Limb (tissue), 2 donors: ENCODE data around the gene KCNK18.
"Not testable (repeated sequence)": the region's sequence is repeated elsewhere in the genome, so short reads cannot be mapped to it uniquely, and the experiment has no call there.

Source experiments
- DNase-seq, 2 donors: peaks; one replicate each; pipeline ENCODE4 v3.0.0-alpha.2; 2016; ENCODE audit errors: extremely low spot score in 2 of 2

The KCNK18 gene

GRCh38 chr10:117221156-117221711, 23.9 kb downstream of the KCNK18 start:
- DNase-seq: no peak

GRCh38 chr10:117222552-117222951, 25.3 kb downstream of the KCNK18 start:
- DNase-seq: no peak

DNA sequence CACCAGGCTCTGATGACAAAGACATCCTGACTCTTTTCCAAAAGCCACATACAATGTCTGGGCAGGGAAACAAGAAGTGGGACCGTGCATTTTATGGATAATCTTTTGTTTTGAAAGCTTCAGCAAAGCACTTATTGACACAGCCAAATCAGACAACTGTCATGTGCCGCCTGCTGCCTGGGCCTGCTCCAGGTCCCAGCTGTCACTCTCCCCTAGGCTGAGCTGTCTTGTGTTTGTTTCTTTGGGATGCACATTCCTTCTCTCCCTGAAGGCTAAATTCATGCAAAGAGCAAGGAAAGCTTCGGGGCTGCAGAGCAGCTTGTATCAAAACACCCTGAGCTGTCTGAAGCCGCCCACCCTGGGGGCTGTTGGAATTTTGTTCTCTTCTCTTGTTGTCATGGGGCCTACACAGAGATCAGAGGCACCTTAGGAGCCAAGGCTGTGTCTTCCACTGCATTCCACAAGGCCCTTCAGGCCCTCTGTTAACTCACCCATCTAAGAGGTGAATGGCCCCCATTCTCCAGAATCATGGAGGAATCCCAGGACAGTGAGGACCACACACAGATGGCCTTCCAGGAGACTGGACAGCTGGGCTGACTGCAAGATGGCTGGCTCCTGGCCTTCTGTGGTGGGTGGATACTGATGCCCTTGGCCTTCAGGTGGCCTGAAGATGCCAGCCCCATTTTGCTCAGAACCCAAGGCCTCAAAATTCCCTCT, 25.8 kb downstream of the KCNK18 start:
- no peak for DNase-seq

DNA sequence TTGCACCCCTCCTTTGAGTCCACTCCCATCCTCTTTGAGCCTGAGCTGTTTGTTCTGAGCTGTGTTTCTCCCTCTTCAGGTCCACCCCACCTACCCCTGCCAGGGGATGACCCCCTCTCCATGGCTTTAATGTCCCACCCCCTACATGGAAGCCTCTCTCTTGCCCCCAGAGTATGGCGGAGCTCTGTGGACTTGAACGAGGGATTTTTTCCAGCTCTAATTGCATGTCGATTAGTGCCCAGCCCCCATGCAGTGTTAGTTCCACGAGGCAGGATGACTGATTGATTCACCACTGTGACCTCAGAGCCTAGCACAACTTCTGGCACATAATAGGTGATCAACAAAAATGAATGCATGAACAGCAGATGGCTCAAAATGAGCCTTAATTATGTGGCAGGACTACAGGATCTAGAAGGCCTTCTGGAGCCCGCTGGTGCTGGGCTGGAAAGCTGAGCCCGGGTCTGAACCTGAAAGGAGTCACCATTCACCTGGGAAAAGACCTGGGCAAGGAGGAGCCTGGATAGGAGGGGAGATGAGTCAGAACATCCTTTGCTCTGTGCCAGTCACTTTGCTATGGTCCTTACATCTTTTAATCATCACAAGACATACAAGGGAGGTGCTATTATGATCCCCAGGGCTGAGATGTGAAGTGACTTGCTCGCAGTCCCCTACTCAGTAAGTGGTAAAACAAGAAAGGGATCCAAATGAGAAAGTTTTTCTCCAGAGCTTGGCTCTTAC, 26.6 kb downstream of the KCNK18 start:
- no peak for DNase-seq

DNA sequence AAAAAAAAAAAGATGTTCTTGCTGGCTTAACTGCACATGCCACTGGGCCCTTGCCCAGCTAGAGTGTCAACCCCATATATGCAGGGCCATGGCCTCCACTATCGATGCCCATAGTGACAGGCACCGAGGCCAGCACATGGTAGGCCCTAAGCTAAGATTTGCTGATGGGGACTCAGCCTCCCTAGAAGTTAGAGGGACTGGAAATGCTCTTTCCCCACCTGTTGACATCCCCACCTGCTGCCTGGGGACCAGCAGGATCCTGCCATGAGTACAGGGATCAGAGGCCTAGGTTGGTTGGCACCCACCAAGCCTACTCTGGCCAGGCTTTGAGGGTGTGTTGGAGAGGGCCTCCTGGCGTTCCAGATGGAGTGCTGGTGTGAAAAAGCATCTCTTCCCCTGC, 27.6 kb downstream of the KCNK18 start:
- no peak for DNase-seq

DNA sequence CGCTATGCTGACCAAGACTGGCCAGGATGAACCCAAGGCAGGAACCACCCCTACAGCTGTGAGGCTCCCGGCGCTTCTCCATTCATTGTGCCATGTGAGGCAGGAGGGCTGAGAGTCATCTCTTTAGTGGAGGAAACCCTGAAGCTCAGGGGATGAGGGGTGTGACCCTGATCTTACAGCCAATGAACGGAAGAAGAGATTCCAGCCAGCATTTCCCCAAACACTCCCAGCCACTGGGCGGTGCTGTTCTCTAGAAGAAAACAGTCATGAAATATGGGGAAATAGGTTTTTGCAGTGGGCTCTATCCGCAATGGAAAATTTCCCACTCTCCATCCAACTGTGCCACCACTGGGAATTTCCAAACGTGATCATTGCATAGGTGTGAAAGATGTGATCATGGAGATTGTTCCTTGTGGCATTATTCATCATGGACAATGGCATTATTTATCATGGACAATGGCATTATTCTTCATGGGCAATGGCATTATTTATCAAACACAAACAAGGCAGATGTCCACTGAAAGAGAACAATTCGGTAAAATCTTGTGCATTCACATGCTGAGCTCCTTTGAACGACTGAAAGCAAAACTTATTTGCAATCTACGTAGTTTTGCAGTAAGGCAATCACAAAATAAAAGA, 29.6 kb downstream of the KCNK18 start:
- DNase-seq: no peak

DNA sequence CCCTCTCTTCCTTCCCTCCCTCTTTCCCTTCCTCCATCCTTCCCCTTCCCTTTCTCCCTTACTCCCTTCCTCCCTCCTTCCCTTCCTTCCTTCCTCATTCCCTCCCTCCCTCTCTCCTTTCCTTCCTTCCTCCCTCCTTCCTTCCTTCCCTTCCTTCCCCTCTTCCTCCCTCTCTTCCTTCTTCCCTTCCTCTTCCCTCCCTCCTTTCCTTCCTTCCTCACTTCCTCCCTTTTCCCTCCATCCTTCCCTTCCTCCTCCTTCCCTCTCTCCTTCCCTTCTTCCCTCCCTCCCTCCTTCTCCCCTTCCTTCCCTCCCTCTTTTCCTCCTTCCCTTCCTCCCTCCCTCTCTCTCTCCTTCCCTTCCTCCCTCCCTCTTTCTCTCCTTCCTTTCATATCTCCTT, 30.9 kb downstream of the KCNK18 start:
- DNase-seq: no peak

- DNase-seq: not testable (repeated sequence)
Measured at GRCh38 chr10:117230107-117230506, 32.8 kb downstream of the KCNK18 start.

DNA sequence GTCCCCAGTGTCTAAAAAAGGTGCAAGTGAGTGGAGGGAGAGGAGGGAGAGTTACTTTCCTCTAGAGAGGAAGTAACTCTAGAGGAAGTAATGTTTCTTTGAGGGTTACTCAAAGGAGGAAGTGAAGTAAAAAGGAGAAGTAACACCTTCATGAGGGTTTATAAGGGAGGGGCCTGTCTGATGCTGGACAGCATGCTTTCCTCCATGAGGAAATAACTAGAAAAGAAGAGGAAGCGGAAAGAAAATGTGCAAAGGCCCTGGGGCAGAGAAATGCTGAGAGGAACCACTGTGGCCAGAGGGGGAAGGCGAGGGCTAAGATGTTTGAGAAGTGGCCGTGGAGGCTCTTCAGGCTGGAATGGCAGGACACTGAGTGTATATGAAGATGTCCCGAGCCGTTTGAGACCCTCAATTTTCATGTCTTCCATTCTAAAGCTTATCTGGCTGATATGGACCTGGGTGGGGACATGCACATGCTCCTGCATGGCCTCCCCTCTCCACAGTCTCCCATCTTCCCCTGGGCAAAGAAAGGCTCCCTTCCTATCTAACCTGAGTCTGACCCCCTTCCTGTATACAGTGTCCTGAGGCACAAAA, 40.2 kb downstream of the KCNK18 start:
- DNase-seq: no peak

DNA sequence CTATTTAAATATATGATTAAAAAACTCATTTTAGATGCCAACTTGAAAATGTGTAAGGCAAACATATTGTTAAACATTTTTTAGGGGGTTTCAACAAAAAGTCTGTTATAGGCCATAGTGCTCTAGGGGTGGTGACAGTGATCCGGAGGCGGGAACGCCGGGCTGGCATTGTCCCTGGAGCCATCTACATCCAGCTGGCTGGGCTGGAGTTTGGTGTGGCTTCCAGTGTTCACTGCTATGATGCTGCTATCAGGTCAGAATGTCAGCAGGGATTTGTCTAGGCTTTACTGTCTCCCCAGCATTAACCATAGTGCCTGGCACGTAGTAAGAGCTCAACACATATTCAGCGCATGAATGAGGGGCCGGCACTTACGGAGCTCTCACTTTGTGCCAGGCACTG, 41.8 kb downstream of the KCNK18 start:
- DNase-seq: no peak

DNA sequence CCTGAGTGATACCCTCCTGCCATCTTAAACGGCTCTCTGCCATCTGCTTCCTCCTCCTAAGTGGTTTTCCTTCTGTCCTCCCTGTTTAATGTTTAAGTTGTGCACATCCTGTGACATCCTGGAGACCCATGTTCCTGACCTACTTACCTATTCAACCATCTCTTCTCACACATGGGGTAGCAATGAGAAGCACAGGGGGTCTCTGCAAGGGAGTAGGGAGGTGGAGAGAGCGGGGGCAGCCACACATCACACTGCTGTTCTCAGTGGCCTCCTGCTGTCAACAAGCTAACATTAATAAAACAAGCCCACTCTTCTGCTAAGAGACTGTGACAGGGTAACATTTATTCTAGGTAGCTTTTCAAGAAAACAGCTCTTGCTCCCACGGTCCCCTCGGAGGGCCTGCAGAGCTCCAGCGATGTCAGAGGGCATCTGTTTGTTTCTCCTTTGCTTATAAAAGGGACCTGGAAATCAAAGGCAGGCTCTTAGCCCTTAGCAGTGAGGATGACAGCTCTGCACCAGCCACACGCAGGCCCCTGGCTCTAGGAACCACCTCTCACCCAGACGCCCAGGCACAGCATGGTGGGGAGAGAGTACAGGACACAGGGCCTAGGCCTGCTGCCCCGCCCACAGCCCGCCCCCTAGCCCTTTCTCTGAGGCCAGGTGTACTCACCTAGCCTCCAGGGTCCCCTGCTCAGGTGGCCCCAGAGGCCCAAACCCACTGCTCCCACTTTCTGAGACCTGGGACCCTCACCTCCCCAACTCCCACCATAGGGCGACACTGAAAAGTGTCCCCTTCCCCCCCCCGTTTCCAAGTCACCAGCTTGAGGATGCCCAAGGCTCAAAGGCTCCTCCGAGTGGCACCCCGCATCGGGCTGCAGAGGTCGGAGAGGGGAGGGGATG, 42.7 kb downstream of the KCNK18 start:
- no peak for DNase-seq

- peak in 1 of 2 donors; percentile 39 for DNase-seq
Measured at GRCh38 chr10:117240621-117241529, 43.6 kb downstream of the KCNK18 start, which contains the start of gene SLC18A2. Gene SLC18A2, plus strand, starts transcription at chr10:117241114. Its CDS starts 580 bp downstream, at chr10:117241694.

GRCh38 chr10:117241541-117242462, 44.5 kb downstream of the KCNK18 start:
- DNase-seq: peak in 1 of 2 donors; percentile 53

GRCh38 chr10:117242463-117242832, 45.2 kb downstream of the KCNK18 start:
- DNase-seq: no peak

DNA sequence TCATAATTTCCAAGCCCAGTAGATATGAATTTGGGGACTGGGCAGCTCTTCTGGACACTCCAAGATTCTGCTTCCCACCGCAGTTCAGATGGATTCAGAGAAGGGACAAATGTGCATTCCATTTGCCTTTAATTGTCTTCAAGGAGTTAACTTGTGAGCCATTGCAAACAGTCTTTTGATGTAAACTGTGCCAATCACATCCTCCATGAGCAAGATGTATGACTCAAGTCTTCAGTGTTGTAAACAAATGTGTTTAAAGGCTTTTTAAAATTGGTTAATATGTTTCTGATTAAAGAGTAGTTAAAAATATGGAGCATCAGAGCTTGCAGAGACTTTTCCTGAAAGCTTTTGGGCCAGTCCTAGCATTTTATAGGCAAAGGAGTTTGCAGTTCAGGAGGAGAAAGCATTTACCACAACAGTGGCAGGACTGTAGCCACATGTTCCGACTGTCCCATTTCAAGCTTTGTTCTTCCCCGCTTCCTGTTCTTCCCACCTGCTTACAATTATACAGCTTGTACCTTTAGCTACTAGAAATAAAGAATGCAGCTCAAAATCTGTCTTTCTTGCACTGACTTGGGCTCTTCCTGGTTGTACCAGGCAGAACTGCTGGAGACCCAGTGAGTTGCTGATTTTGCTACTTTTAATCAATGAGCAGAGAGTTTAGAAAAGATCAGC, 49.8 kb downstream of the KCNK18 start:
- DNase-seq: no peak

DNA sequence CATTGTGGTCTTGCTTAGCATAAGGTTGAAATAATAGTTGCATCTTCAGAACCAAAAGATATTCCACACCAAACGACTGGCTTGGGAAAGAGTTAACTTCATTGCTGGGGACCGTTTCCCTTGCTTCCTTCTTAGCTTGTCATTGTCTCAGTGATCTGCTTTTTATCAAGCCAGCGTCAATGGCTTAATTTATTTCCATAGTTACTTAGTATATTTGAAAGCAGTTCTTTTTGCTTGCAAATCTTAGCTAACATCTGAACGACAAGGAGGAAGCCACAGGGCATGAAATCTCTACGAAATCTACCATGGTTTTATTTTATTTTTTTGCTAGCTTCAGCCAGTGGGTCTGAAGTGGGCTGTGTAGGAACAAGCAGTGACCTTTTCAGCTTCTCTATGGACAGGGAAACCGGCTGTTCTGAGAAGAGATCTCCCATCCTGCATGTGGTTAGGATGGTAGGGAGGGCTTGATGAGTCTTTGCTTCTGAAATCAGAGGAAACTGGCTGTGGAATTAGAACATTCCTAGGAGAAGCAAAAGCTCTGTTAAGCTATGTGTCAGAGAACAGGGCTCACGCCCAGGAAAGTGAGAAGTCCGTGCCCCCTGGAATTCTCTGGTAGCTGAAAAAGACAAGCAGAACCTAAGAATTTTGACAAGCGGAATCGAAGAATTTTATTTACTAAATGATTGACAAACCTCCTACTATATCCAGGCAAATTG, 51.6 kb downstream of the KCNK18 start:
- DNase-seq: no peak

DNA sequence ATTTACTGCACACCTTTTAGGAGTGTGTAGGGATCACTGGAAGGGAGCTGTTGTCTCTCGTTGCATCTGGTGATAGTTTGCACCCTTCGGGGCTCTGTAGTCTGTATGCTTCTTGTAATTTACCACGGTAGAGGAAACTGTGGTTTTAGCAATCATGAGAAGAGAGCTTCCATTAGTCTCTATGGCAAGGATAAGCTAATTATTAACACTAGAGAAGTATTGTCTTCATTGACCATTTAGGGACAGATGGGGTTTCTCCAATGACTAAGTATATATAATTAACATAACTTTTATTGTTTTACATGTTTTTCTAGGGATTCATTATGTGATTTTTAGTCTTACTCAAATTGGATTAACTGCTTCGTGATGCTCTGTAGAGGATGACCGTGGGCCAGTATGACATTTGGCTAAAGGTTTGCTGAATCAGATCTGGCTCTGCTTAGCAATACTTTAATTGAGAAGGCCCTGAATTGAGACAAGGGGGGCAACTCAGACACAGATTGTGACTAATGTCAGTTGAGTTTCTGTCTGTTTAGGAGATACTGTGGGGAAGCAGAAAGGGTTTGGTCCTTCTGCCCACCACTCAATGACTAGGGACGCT, 52.3 kb downstream of the KCNK18 start:
- DNase-seq: no peak
